Measurements from ENCODE around the gene EXD1. TPM values are rescaled to one million over a fixed set of nuclear protein-coding genes. Genes with fewer than 3 reads are reported as not detected.

Gene EXD1
- total RNA-seq (2022) = not detected in 2 replicates
- Bru-seq, nascent RNA = percentile 20 among the genes with signal in this experiment
- percentile 16 among the genes with signal in this experiment for BruChase-seq, experiment 1, labeled RNA remaining after a 2-hour chase
- percentile 16 among the genes with signal in this experiment for BruChase-seq, experiment 2, labeled RNA remaining after a 6-hour chase
- long read RNA-seq = 0 reads

GRCh38 chr15:41230650-41231421 lies at the start of gene EXD1, which contains the start of gene CHP1:
Gene EXD1 (minus strand): TSS chr15:41230757. CDS start chr15:41226575, 4,182 bp downstream.
Gene CHP1 (plus strand): TSS chr15:41231268. CDS start chr15:41231383, 115 bp downstream.
- H3K4me3 Mint-ChIP-seq (ENCODE audit: unreplicated experiment) = peak within 1 kb of the TSS; percentile 85

GRCh38 chr15:41279535-41280283 lies 49.2 kb upstream of the EXD1 start:
- TSS peak; percentile 1 for BruUV-seq (replicated peaks)
- peaks cover 18% of the 10 kb centered on the region for H3K4me1 ChIP-seq
- CTCF ChIA-PET = no interaction called here
- TF ChIP-seq CTCF (IDR thresholded peaks at IDR 0.05; ENCODE audit: insufficient read depth in 1 of 2, low read depth in 1 of 2, low read length in 1 of 2, severe bottlenecking in 1 of 2, unreplicated experiment in 1 of 2) = no peak
- Mint-ChIP-seq H3K4me1 (ENCODE audit: low read depth, unreplicated experiment) (peaks cover 14% of the 10 kb centered on the region), H3K27me3 (ENCODE audit: insufficient read depth, unreplicated experiment) (no peaks in the 10 kb centered on the region), H3K4me3 (ENCODE audit: unreplicated experiment) (no peak overlapping the region), H3K36me3 (ENCODE audit: insufficient read depth, unreplicated experiment) (peaks cover 59% of the 10 kb centered on the region), H3K9me3 (ENCODE audit: unreplicated experiment) (no peaks in the 10 kb centered on the region), H3K27ac (ENCODE audit: unreplicated experiment) (no peak overlapping the region)
- no peaks in the 10 kb centered on the region; the same call in 1 of the 2 replicates for H3K36me3 ChIP-seq (ENCODE audit: control insufficient read depth, insufficient read depth, low read length)
- no peak for DNase-seq
- no peak overlapping the region for H3K4me3 ChIP-seq (ENCODE audit: low read depth, low read length)
- H3K9me3 ChIP-seq = no peaks in the 10 kb centered on the region
- intact Hi-C loops (cut with micrococcal nuclease; ENCODE audit: unreplicated experiment) = no loop called here
- no peaks in the 10 kb centered on the region for H3K27me3 ChIP-seq (replicated peaks; ENCODE audit: control insufficient read depth, insufficient read depth, low read length)
- POLR2A ChIA-PET = no interaction called here

More at GRCh38 chr15:41230650-41231421, at the start of gene EXD1, which contains the start of gene CHP1:
- H3K4me1 Mint-ChIP-seq (ENCODE audit: low read depth, unreplicated experiment) = no peaks in the 10 kb centered on the region
- Histone ChIP-seq H3K4me3 (ENCODE audit: low read depth, low read length) (peak within 1 kb of the TSS; percentile 68), H3K4me1 (peaks cover 6% of the 10 kb centered on the region; the same call in 1 of the 2 replicates), H3K36me3 (ENCODE audit: control insufficient read depth, insufficient read depth, low read length) (no peaks in the 10 kb centered on the region), H3K27me3 (replicated peaks; ENCODE audit: control insufficient read depth, insufficient read depth, low read length) (no peaks in the 10 kb centered on the region), H3K9me3 (no peaks in the 10 kb centered on the region; the same call in 1 of the 2 replicates)
- ChIA-PET POLR2A (interaction anchor here (0.5 to 1.4 kb wide), 6 partner anchors 12 to 278 kb away, joined by 3 to 9 read pairs (median 6); partner anchors contain the start of genes CHAC1, INO80, NUSAP1 and OIP5), CTCF (interaction anchor here (0.5 to 1.5 kb wide), 12 partner anchors 11 to 589 kb away, joined by 3 to 7 read pairs (median 4); partner anchors contain the start of genes CHAC1, NUSAP1 and OIP5)
- H3K27me3 Mint-ChIP-seq (ENCODE audit: insufficient read depth, unreplicated experiment) = no peaks in the 10 kb centered on the region
- peak; percentile 97 to 98 for DNase-seq
- TF ChIP-seq CTCF (IDR thresholded peaks at IDR 0.05; ENCODE audit: insufficient read depth in 1 of 2, low read depth in 1 of 2, low read length in 1 of 2, severe bottlenecking in 1 of 2, unreplicated experiment in 1 of 2) = peak; percentile 83 to 93
- peak within 1 kb of the TSS; percentile 91 for H3K27ac Mint-ChIP-seq (ENCODE audit: unreplicated experiment)
- intact Hi-C loops (cut with micrococcal nuclease; ENCODE audit: unreplicated experiment) = loop anchor here (1.0 to 5.0 kb wide), 4 partner anchors 20 to 114 kb away; partner anchors contain the start of genes INO80, NUSAP1 and OIP5
- no peaks in the 10 kb centered on the region for H3K9me3 Mint-ChIP-seq (ENCODE audit: unreplicated experiment)
- no TSS peak for BruUV-seq (replicated peaks)
- peaks cover 21% of the 10 kb centered on the region for H3K36me3 Mint-ChIP-seq (ENCODE audit: insufficient read depth, unreplicated experiment)

GRCh38 chr15:41278319-41278718 lies 47.8 kb upstream of the EXD1 start:
- DNase-seq = no peak
- BruUV-seq (replicated peaks) = no TSS peak
- H3K36me3 ChIP-seq (ENCODE audit: control insufficient read depth, insufficient read depth, low read length) = no peaks in the 10 kb centered on the region; the same call in 1 of the 2 replicates
- no peak overlapping the region for H3K4me3 ChIP-seq (ENCODE audit: low read depth, low read length)
- peaks cover 52% of the 10 kb centered on the region for H3K36me3 Mint-ChIP-seq (ENCODE audit: insufficient read depth, unreplicated experiment)
- POLR2A ChIA-PET = no interaction called here
- no peak overlapping the region for H3K4me3 Mint-ChIP-seq (ENCODE audit: unreplicated experiment)
- CTCF ChIA-PET = no interaction called here
- intact Hi-C loops (cut with micrococcal nuclease; ENCODE audit: unreplicated experiment) = no loop called here
- no peaks in the 10 kb centered on the region for H3K9me3 ChIP-seq
- H3K27ac Mint-ChIP-seq (ENCODE audit: unreplicated experiment) = no peak overlapping the region
- no peaks in the 10 kb centered on the region for H3K27me3 ChIP-seq (replicated peaks; ENCODE audit: control insufficient read depth, insufficient read depth, low read length)
- no peaks in the 10 kb centered on the region for H3K27me3 Mint-ChIP-seq (ENCODE audit: insufficient read depth, unreplicated experiment)
- peaks cover 14% of the 10 kb centered on the region for H3K4me1 Mint-ChIP-seq (ENCODE audit: low read depth, unreplicated experiment)
- no peak for TF ChIP-seq CTCF (IDR thresholded peaks at IDR 0.05; ENCODE audit: insufficient read depth in 1 of 2, low read depth in 1 of 2, low read length in 1 of 2, severe bottlenecking in 1 of 2, unreplicated experiment in 1 of 2)
- H3K9me3 Mint-ChIP-seq (ENCODE audit: unreplicated experiment) = no peaks in the 10 kb centered on the region
- peaks cover 18% of the 10 kb centered on the region for H3K4me1 ChIP-seq
